ENCODE data around the gene GRID2.

DNA sequence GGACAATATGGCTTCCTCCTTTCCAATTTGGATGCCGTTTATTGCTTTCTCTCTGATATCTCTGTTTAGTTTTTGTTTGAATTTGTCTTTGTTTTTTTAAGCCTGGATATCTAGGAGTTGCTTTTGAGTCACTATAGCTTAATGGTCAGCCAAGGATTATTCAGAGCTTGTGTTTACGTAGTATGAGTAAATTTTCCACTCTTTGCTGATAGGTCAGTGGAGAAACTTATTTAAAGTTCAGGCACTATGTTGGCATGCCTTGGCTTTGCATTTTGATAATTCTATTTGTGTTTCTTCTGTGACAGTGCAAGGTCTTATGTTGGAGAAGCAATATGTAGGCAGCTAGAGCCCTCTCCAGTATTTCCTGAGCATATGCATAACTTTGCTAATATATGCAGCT lies 315.2 kb downstream of the GRID2 start:
- no peak for TF ChIP-seq CTCF (conservative IDR thresholded peaks at IDR 0.05; ENCODE audit: low read depth, low read length)
- TF ChIP-seq POLR2A (IDR thresholded peaks at IDR 0.05; ENCODE audit: low read depth, low read length) = no peak
- no peak for TF ChIP-seq RAD21 (IDR thresholded peaks at IDR 0.05; ENCODE audit: low read length)
- TF ChIP-seq RFX5 (IDR thresholded peaks at IDR 0.05; ENCODE audit: low read depth, low read length) = no peak
